Liver (tissue), 9 donors: ENCODE measurements around the gene C1orf94. TPM values are rescaled to one million over a fixed set of nuclear protein-coding genes. Genes with fewer than 3 reads are reported as not detected.

Source experiments
- DNase-seq: peaks from one replicate; pipeline ENCODE4 v3.0.0-alpha.2; 2017; ENCODE audit warnings: low spot score
- H3K27ac ChIP-seq, 2 donors: one replicate each; pipeline ENCODE4 v1.7.0; 2013; ENCODE audit warnings: inconsistent platforms in 2 of 2, low read length in 2 of 2, control low read depth in 1 of 2, low read depth in 1 of 2, mild to moderate bottlenecking in 1 of 2
- H3K27me3 ChIP-seq, 4 donors: one replicate each; pipeline versions ENCODE4 v1.6.1 to v1.7.0; 2013; ENCODE audit warnings: low read length in 3 of 4, inconsistent platforms in 1 of 4, mild to moderate bottlenecking in 1 of 4, moderate library complexity in 1 of 4; ENCODE audit not compliant: control insufficient read depth in 4 of 4, insufficient read depth in 4 of 4
- H3K36me3 ChIP-seq, 4 donors: one replicate each; pipeline versions ENCODE4 v1.6.1 to v1.7.0; 2013; ENCODE audit warnings: low read length in 3 of 4, mild to moderate bottlenecking in 3 of 4, low read depth in 1 of 4, moderate library complexity in 1 of 4; ENCODE audit not compliant: control insufficient read depth in 4 of 4, insufficient read depth in 3 of 4
- H3K4me1 ChIP-seq, 4 donors: one replicate each; pipeline versions ENCODE4 v1.6.1 to v1.7.0; 2013; ENCODE audit warnings: low read length in 3 of 4, mild to moderate bottlenecking in 3 of 4, moderate library complexity in 1 of 4; ENCODE audit not compliant: control insufficient read depth in 4 of 4, insufficient read depth in 4 of 4
- H3K4me3 ChIP-seq, 3 donors: one replicate each; pipeline versions ENCODE4 v1.6.1 to v1.7.0; 2013; ENCODE audit warnings: low read length in 3 of 3, control low read depth in 1 of 3, low read depth in 1 of 3, mild to moderate bottlenecking in 1 of 3
- H3K9ac ChIP-seq, 2 donors: one replicate each; pipeline ENCODE4 v1.7.0; 2013; ENCODE audit warnings: low read length in 2 of 2, mild to moderate bottlenecking in 2 of 2, moderate library complexity in 2 of 2, control low read depth in 1 of 2, low read depth in 1 of 2
- H3K9me3 ChIP-seq, 4 donors: one replicate each; pipeline versions ENCODE4 v1.6.1 to v1.7.0; 2013; ENCODE audit warnings: low read length in 3 of 4; ENCODE audit not compliant: control insufficient read depth in 4 of 4
- EGR1 ChIP-seq, 2 donors: IDR thresholded peaks; 2 replicates each; pipeline ENCODE4 v1.6.1; 2016 to 2018; ENCODE audit warnings: antibody characterized with exemption in 2 of 2, low read depth in 2 of 2
- FOXA1 ChIP-seq: IDR thresholded peaks from 2 replicates; pipeline ENCODE4 v1.6.1; 2016; ENCODE audit warnings: antibody characterized with exemption
- FOXA2 ChIP-seq: IDR thresholded peaks from 2 replicates; pipeline ENCODE4 v1.6.1; 2016; ENCODE audit warnings: antibody characterized with exemption
- GABPA ChIP-seq, 2 donors: IDR thresholded peaks in 1 of 2; conservative IDR thresholded peaks in 1 of 2; 2 replicates each; pipeline ENCODE4 v1.6.1; 2016; ENCODE audit warnings: antibody characterized with exemption in 2 of 2, mild to moderate bottlenecking in 1 of 2, moderate library complexity in 1 of 2
- HNF4A ChIP-seq, 2 donors: conservative IDR thresholded peaks; 2 replicates each; pipeline ENCODE4 v1.6.1; 2016; ENCODE audit warnings: antibody characterized with exemption in 2 of 2, mild to moderate bottlenecking in 2 of 2
- HNF4G ChIP-seq: IDR thresholded peaks from 2 replicates; pipeline ENCODE4 v1.6.1; 2016; ENCODE audit warnings: antibody characterized with exemption
- JUND ChIP-seq, 2 donors: IDR thresholded peaks; 2 replicates each; pipeline ENCODE4 v1.6.1; 2016; ENCODE audit warnings: antibody characterized with exemption in 2 of 2
- NR2F2 ChIP-seq: IDR thresholded peaks from 2 replicates; pipeline ENCODE4 v1.6.1; 2016; ENCODE audit warnings: antibody characterized with exemption
- RAD21 ChIP-seq, 2 donors: IDR thresholded peaks; 2 replicates each; pipeline ENCODE4 v1.6.1; 2016; ENCODE audit warnings: antibody characterized with exemption in 2 of 2, mild to moderate bottlenecking in 2 of 2
- SP1 ChIP-seq: IDR thresholded peaks from 2 replicates; pipeline ENCODE4 v1.6.1; 2018; ENCODE audit warnings: antibody characterized with exemption, mild to moderate bottlenecking
- TAF1 ChIP-seq: conservative IDR thresholded peaks from 2 replicates; pipeline ENCODE4 v1.6.1; 2016; ENCODE audit warnings: antibody characterized with exemption, mild to moderate bottlenecking
- WGBS: extraction: QIAGEN DNeasy Blood & Tissue Kit; methylation state at CpG from one replicate; pipeline ENCODE4 v1.1.7; 2013; 5-methylcytosine and 5-hydroxymethylcytosine counted together
- polyA plus RNA-seq, 2 donors: library from polyadenylated mRNA; stranded (reverse) in 1 of 2; unstranded in 1 of 2; fragments of 200-250 nt in 1 of 2; fragments of >200 nt in 1 of 2; fragmentation: Nextera tagmentation in 1 of 2; extraction: Ambion mirVana in 1 of 2; gene quantifications; one replicate each; pipeline versions ENCODE4 v1.2.1 to v1.2.3, GENCODE V29; 2013 to 2015
- total RNA-seq, 2 donors: library from RNA; depleted of rRNA; stranded (reverse); fragments of >200 nt; gene quantifications; one replicate each; pipeline ENCODE4 v1.2.3, GENCODE V29; 2014
- TF ChIP-seq, protein P1 (sequence below): IDR thresholded peaks from 2 replicates; pipeline ENCODE4 v1.6.1; 2016; ENCODE audit warnings: antibody characterized with exemption, mild to moderate bottlenecking
- TF ChIP-seq, protein P2 (sequence below): IDR thresholded peaks from 2 replicates; pipeline ENCODE4 v1.6.1; 2016; ENCODE audit warnings: antibody characterized with exemption
- TF ChIP-seq, protein P3 (sequence below): IDR thresholded peaks from 2 replicates; pipeline ENCODE4 v1.6.1; 2016; ENCODE audit warnings: antibody characterized with exemption
- TF ChIP-seq, protein P4 (sequence below): fragments of 150-350 bp; IDR thresholded peaks from 2 replicates; pipeline ENCODE4 v1.5.1; 2017; ENCODE audit warnings: improper control_type of control experiment, low read depth, low read length; ENCODE audit not compliant: missing input control
- donor health status: healthy.
- donor health status: healthy.
- donor health status: healthy.
- donor health status: healthy.
- donor health status: healthy.

The C1orf94 gene
- total and polyA plus RNA-seq, 4 donors: not detected

DNA sequence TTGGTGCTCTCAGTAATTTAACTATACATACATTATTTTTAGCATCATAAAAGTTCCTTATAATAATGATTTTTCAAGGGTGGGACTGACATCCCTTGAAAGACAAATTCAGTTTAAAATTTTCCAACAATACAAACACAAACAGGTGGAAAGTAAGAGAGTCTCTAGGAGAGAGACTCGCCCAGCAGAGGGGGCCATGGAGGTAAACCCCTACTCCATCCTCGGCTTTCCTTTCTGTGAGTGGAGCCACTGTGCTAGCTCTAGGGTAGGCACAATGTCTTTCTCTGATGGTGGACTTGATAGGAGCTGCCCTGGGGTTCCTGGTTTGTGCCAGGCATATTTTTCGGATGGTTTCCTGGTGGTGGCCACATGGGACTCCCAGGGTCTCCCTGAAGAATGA, 20.0 kb upstream of the C1orf94 start:
- WGBS: 45% methylated on average over 3 of the region's 3 CpGs

DNA sequence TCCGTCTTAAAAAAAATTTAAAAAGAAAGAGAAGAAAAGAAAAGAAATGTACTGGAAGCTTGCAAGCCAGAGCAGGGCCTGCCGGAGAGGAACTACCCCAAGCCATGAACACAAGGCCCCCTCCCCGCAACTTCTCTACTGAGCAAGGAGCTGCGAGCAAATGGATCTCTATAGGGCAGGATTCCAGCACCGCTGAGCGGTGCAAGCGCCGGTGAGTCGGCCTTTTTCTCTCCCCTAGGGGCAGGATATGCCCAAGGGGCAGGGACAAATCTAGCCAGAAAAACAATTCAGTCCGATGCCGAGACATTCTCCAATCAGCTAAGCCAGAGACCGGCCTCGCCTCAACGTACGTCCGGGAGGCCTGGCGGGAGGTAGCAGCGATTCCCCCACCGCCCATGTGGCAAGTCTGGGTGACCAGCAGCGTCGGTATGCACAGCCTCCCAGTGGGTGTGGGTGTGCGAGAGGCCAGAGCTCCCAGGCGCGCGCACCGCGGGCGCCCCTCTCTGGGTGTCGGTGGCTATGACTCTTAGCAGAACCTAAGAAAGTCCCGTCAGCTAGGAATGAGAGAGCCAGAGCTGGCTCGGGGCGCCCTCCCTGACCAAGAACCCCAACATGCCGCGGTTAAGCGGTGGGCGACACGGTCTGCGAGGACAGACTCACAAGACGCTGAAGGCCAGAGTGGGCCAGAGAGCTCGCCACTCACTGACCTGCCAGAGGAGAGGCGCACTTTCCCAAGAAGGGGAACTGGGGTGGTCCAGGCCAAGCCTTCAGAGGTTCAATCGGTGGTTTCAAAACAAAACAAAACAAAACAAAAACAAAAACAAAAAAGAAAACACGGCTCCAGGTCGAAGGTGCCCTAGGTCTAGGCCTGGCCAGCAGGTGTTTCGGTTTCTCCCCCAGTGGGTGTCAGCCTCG, 13.6 kb upstream of the C1orf94 start:
- peak; percentile 43 for DNase-seq
- H3K4me3 ChIP-seq: peak overlapping the region; percentile 18 to 51 (median 33)
- H3K27me3 ChIP-seq: peaks cover 2 to 19% (median 13%) of the 10 kb centered on the region in 4 donors
- WGBS: 4% methylated on average over 46 of the region's 46 CpGs
- peak; percentile 72 to 80 for TF ChIP-seq RAD21 (IDR thresholded peaks at IDR 0.05)
- TF ChIP-seq FOXA1: no peak
- TF ChIP-seq, protein P1, sequence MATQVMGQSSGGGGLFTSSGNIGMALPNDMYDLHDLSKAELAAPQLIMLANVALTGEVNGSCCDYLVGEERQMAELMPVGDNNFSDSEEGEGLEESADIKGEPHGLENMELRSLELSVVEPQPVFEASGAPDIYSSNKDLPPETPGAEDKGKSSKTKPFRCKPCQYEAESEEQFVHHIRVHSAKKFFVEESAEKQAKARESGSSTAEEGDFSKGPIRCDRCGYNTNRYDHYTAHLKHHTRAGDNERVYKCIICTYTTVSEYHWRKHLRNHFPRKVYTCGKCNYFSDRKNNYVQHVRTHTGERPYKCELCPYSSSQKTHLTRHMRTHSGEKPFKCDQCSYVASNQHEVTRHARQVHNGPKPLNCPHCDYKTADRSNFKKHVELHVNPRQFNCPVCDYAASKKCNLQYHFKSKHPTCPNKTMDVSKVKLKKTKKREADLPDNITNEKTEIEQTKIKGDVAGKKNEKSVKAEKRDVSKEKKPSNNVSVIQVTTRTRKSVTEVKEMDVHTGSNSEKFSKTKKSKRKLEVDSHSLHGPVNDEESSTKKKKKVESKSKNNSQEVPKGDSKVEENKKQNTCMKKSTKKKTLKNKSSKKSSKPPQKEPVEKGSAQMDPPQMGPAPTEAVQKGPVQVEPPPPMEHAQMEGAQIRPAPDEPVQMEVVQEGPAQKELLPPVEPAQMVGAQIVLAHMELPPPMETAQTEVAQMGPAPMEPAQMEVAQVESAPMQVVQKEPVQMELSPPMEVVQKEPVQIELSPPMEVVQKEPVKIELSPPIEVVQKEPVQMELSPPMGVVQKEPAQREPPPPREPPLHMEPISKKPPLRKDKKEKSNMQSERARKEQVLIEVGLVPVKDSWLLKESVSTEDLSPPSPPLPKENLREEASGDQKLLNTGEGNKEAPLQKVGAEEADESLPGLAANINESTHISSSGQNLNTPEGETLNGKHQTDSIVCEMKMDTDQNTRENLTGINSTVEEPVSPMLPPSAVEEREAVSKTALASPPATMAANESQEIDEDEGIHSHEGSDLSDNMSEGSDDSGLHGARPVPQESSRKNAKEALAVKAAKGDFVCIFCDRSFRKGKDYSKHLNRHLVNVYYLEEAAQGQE: no peak
- TF ChIP-seq JUND (IDR thresholded peaks at IDR 0.05): no peak
- TF ChIP-seq, protein P2, sequence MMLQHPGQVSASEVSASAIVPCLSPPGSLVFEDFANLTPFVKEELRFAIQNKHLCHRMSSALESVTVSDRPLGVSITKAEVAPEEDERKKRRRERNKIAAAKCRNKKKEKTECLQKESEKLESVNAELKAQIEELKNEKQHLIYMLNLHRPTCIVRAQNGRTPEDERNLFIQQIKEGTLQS: no peak
- TF ChIP-seq, protein P3, sequence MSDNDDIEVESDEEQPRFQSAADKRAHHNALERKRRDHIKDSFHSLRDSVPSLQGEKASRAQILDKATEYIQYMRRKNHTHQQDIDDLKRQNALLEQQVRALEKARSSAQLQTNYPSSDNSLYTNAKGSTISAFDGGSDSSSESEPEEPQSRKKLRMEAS: no peak
- TF ChIP-seq HNF4A (conservative IDR thresholded peaks at IDR 0.05): no peak
- no peak for TF ChIP-seq SP1
- TF ChIP-seq, protein P4, sequence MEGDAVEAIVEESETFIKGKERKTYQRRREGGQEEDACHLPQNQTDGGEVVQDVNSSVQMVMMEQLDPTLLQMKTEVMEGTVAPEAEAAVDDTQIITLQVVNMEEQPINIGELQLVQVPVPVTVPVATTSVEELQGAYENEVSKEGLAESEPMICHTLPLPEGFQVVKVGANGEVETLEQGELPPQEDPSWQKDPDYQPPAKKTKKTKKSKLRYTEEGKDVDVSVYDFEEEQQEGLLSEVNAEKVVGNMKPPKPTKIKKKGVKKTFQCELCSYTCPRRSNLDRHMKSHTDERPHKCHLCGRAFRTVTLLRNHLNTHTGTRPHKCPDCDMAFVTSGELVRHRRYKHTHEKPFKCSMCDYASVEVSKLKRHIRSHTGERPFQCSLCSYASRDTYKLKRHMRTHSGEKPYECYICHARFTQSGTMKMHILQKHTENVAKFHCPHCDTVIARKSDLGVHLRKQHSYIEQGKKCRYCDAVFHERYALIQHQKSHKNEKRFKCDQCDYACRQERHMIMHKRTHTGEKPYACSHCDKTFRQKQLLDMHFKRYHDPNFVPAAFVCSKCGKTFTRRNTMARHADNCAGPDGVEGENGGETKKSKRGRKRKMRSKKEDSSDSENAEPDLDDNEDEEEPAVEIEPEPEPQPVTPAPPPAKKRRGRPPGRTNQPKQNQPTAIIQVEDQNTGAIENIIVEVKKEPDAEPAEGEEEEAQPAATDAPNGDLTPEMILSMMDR: peak; percentile 53
- no peak for TF ChIP-seq GABPA (IDR thresholded peaks at IDR 0.05 in 1 of 2, conservative IDR thresholded peaks at IDR 0.05 in 1 of 2)
- TF ChIP-seq NR2F2: no peak
- no peak for TF ChIP-seq HNF4G
- peaks cover 15 to 31% (median 17%) of the 10 kb centered on the region in 4 donors for H3K4me1 ChIP-seq
- no peaks in the 10 kb centered on the region for H3K36me3 ChIP-seq
- H3K9me3 ChIP-seq: peaks cover 0 to 4% (median 0%) of the 10 kb centered on the region in 4 donors
- peak overlapping the region in 1 of 2 donors; percentile 65 for H3K9ac ChIP-seq
- H3K27ac ChIP-seq: no peak overlapping the region

More for the DNA sequence above, 20.0 kb upstream of the C1orf94 start:
- Histone ChIP-seq H3K4me1 (no peaks in the 10 kb centered on the region), H3K27ac (no peak overlapping the region), H3K27me3 (peaks cover 0 to 3% (median 0%) of the 10 kb centered on the region in 4 donors), H3K4me3 (no peak overlapping the region), H3K9me3 (peaks cover 0 to 4% (median 0%) of the 10 kb centered on the region in 4 donors), H3K9ac (no peak overlapping the region), H3K36me3 (no peaks in the 10 kb centered on the region)
- TF ChIP-seq, protein P4: no peak
- TF ChIP-seq TAF1 (no peak), FOXA2 (no peak), EGR1 (IDR thresholded peaks at IDR 0.05; ENCODE audit: low read depth in 2 of 2) (no peak), NR2F2 (no peak), HNF4G (no peak), SP1 (no peak), RAD21 (IDR thresholded peaks at IDR 0.05) (no peak), GABPA (IDR thresholded peaks at IDR 0.05 in 1 of 2, conservative IDR thresholded peaks at IDR 0.05 in 1 of 2) (no peak), HNF4A (conservative IDR thresholded peaks at IDR 0.05) (no peak), FOXA1 (no peak)
- TF ChIP-seq, protein P3: no peak
- TF ChIP-seq, protein P2: no peak
- no peak for DNase-seq
